ENCODE measurements around the gene NFE2.

DNA sequence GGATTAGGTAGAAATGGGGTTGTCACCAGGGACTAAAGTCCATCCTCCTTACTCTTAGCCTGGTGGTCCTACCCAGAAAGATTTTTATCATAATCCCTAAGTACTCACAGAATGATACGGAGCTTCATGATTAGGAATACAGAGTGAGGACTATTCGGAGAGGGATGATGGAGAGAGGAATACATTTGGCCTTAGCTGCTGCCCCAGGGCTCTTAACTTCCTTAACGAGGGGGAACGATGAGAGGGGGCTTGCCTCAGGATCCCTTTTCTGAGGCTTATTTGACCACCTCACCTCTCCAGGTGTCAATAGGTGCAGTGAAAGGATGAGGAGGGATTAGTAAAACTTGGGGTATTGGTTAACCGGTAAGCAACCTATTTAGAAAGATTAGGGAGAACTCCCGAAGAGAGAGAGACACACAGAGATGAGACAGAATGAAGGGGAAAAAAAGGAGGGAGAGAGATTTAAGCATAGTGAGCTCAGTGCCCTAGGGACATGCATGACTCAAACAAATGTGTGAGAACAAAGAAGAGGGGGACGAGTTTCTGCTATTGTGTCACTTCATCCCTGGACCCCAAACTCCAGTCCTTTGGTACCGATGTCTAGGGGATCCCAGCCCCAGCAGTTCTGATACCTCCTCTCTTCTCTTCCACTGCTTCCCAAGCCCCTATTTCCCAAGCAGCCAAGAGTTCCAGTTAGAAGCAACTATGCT, 1.1 kb downstream of the NFE2 start:
- TF ChIP-seq, protein P1, sequence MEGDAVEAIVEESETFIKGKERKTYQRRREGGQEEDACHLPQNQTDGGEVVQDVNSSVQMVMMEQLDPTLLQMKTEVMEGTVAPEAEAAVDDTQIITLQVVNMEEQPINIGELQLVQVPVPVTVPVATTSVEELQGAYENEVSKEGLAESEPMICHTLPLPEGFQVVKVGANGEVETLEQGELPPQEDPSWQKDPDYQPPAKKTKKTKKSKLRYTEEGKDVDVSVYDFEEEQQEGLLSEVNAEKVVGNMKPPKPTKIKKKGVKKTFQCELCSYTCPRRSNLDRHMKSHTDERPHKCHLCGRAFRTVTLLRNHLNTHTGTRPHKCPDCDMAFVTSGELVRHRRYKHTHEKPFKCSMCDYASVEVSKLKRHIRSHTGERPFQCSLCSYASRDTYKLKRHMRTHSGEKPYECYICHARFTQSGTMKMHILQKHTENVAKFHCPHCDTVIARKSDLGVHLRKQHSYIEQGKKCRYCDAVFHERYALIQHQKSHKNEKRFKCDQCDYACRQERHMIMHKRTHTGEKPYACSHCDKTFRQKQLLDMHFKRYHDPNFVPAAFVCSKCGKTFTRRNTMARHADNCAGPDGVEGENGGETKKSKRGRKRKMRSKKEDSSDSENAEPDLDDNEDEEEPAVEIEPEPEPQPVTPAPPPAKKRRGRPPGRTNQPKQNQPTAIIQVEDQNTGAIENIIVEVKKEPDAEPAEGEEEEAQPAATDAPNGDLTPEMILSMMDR (optimal IDR thresholded peaks at IDR 0.05 in 1 of 3, IDR thresholded peaks at IDR 0.05 in 1 of 3, conservative IDR thresholded peaks at IDR 0.05 in 1 of 3; ENCODE audit: extremely low read depth in 1 of 3, insufficient read depth in 2 of 3, low read length in 3 of 3) = no peak
- TF ChIP-seq EZH2 (IDR thresholded peaks at IDR 0.05; ENCODE audit: low read length) = no peak

Measured in keratinocyte (primary cell).